Right lobe of liver (tissue), 4 donors: ENCODE measurements around the gene CLEC18B.
"Not testable (repeated sequence)": the region's sequence is repeated elsewhere in the genome, so short reads cannot be mapped to it uniquely, and the experiment has no call there.

ENCODE experiments used
- CTCF ChIP-seq, 4 donors: fragments of 200-600 bp in 3 of 4; fragments of 450-650 bp in 1 of 4; IDR thresholded peaks; one replicate each; pipeline versions ENCODE4 v1.5.1 to v1.8.0; 2016 to 2022; ENCODE audit warnings: antibody characterized with exemption in 4 of 4, mild to moderate bottlenecking in 2 of 4
- POLR2A ChIP-seq: fragments of 450-650 bp; IDR thresholded peaks from one replicate; pipeline ENCODE4 v1.6.1; 2017; ENCODE audit warnings: antibody characterized with exemption, mild to moderate bottlenecking
- donor health status: DM: no; HTN: no; CAD: no.
- donor health status: DM: no; HTN: no; CAD: no.
- donor health status: DM: no; HTN: yes; CAD: no.

- TF ChIP-seq CTCF (IDR thresholded peaks at IDR 0.05); POLR2A: not testable (repeated sequence)
Measured at GRCh38 chr16:74394131-74394530, 27.1 kb downstream of the CLEC18B start.
